Esophagus (tissue), 2 donors: Measurements from ENCODE around the gene MYO16. TPM values are rescaled to one million over a fixed set of nuclear protein-coding genes. Genes with fewer than 3 reads are reported as not detected.

Experiments
- H3K27ac ChIP-seq, 2 donors: one replicate each; pipeline ENCODE4 v1.5.1; 2013; ENCODE audit warnings: low read depth in 2 of 2, mild to moderate bottlenecking in 2 of 2, inconsistent platforms in 1 of 2, low read length in 1 of 2, moderate library complexity in 1 of 2
- H3K27me3 ChIP-seq, 2 donors: one replicate each; pipeline ENCODE4 v1.6.1; 2013; ENCODE audit warnings: low read length in 2 of 2, control low read depth in 1 of 2, mild to moderate bottlenecking in 1 of 2; ENCODE audit not compliant: insufficient read depth in 2 of 2, control insufficient read depth in 1 of 2
- H3K36me3 ChIP-seq, 2 donors: one replicate each; pipeline ENCODE4 v1.6.1; 2013; ENCODE audit warnings: low read length in 1 of 2; ENCODE audit not compliant: control insufficient read depth in 2 of 2, insufficient read depth in 2 of 2
- H3K4me1 ChIP-seq, 2 donors: one replicate each; pipeline ENCODE4 v1.6.1; 2013; ENCODE audit warnings: low read length in 1 of 2; ENCODE audit not compliant: control insufficient read depth in 2 of 2, insufficient read depth in 2 of 2
- H3K4me3 ChIP-seq, 2 donors: one replicate each; pipeline ENCODE4 v1.5.1; 2013; ENCODE audit warnings: low read length in 2 of 2, mild to moderate bottlenecking in 2 of 2, low read depth in 1 of 2, moderate library complexity in 1 of 2
- H3K9me3 ChIP-seq, 2 donors: one replicate each; pipeline ENCODE4 v1.6.1; 2013; ENCODE audit warnings: mild to moderate bottlenecking in 2 of 2, low read depth in 1 of 2, low read length in 1 of 2, moderate library complexity in 1 of 2; ENCODE audit not compliant: control insufficient read depth in 2 of 2, insufficient read depth in 1 of 2
- WGBS, 2 donors: extraction: QIAGEN DNeasy Blood & Tissue Kit; methylation state at CpG; one replicate each; pipeline ENCODE4 v1.1.7; 2013; 5-methylcytosine and 5-hydroxymethylcytosine counted together
- polyA plus RNA-seq, 2 donors: library from polyadenylated mRNA; stranded (reverse); fragments of 200-250 nt; gene quantifications; one replicate each; pipeline ENCODE4 v1.2.3, GENCODE V29; 2013
- donor health status: healthy with polysubstance abuse.
- donor health status: Bipolar disorder and iron deficiency.

MYO16 gene
- polyA plus RNA-seq, 2 donors, result 0.06 to 0.18 TPM

DNA sequence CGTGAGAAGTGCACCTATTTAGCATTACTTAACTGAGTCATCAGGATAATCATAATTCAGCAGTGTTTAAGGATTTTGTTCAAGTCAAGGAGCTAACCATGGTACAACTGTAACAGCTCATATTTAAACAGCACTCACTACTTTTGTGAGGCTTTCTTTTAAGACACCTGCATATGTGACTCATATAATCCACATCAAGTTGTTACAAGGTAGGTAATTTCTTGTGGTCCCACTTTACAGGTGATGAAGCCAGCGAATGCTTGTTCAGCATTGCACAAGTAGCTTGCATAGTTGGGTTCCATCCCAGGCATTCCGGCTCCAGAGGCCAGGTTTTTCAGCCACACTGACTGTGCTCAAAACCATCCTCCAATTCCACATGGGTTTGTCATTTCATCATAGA lies 569.2 kb downstream of the MYO16 start:
- WGBS, 2 donors, result 45 to 60% methylated on average over 3 of the region's 3 CpGs
- no peaks in the 10 kb centered on the region for H3K4me1 ChIP-seq
- H3K36me3 ChIP-seq, result no peaks in the 10 kb centered on the region
- H3K27me3 ChIP-seq, result no peaks in the 10 kb centered on the region
- no peak overlapping the region for H3K4me3 ChIP-seq
- H3K9me3 ChIP-seq, result no peaks in the 10 kb centered on the region
- H3K27ac ChIP-seq, result no peak overlapping the region

DNA sequence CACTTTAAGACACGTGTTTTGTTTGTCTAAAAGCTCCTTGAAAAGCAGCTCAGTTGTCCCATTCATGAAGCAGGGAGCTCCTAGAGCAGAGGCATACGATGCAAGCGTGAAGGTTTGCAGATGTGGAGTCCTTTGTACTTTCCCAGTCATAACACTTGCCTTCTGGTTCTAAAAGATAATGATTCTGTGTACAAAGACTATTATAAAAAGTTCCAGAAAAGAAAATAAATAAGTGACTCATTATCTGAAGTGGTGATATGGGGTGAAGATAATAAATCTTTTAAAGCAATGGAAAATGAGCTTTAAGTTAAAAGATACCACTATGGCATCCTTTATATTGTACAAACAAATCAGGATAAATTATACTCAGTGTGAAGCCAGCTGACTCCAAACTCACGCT lies 569.9 kb downstream of the MYO16 start:
- 42 to 50% methylated on average over 4 of the region's 4 CpGs for WGBS, 2 donors
- no peak overlapping the region for H3K4me3 ChIP-seq
- no peaks in the 10 kb centered on the region for H3K4me1 ChIP-seq
- H3K27ac ChIP-seq, result no peak overlapping the region
- no peaks in the 10 kb centered on the region for H3K9me3 ChIP-seq
- H3K27me3 ChIP-seq, result no peaks in the 10 kb centered on the region
- no peaks in the 10 kb centered on the region for H3K36me3 ChIP-seq

DNA sequence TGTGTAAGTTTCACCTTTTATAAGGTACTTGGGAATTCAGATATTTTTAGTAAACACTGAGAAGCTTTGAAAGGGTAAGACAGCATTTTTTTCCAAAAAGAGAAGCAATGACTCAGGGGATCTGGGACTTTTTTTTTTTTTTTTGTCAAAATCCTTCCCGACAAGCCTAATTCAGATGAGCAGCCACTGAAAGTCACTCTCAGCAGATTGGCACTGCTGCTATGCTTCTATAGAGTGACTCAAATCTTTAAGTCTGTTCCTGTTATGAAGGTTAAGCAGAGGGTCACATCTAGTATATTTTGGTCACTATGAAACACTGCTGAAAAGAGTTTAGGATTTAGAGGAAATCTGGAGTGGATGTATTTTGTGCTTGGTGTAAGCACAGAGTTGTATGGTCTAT lies 571.1 kb downstream of the MYO16 start:
- no peaks in the 10 kb centered on the region for H3K9me3 ChIP-seq
- WGBS, 2 donors, result 37 to 57% methylated on average over 1 of the region's 1 CpG
- no peaks in the 10 kb centered on the region for H3K27me3 ChIP-seq
- no peaks in the 10 kb centered on the region for H3K36me3 ChIP-seq
- no peak overlapping the region for H3K4me3 ChIP-seq
- H3K27ac ChIP-seq, result no peak overlapping the region
- peaks cover 0 to under 1% of the 10 kb centered on the region in 2 donors for H3K4me1 ChIP-seq

DNA sequence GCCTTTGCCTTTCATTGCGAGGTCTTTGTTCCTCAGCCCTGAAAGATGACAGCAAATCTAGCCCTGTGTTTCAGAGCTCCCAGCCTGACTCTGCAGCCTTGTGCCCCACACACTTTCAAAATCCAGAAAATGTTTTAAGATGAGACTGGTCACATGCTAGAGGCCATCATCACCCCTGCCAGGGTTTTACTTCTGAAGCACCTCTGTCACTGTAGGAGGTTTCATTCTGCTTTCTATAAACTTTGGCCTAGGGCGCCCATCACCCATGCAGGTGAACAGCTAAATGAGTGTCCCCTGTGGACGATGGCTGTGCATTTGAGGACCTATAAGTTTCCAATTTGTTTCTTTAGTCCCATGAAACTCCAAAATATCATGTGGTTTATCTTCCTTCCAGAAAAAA lies 574.2 kb downstream of the MYO16 start:
- H3K9me3 ChIP-seq, result no peaks in the 10 kb centered on the region
- no peak overlapping the region for H3K4me3 ChIP-seq
- H3K27ac ChIP-seq, result no peak overlapping the region
- H3K36me3 ChIP-seq, result no peaks in the 10 kb centered on the region
- H3K4me1 ChIP-seq, result peaks cover 0 to 3% of the 10 kb centered on the region in 2 donors
- 81 to 91% methylated on average over 3 of the region's 3 CpGs for WGBS, 2 donors
- H3K27me3 ChIP-seq, result no peaks in the 10 kb centered on the region

DNA sequence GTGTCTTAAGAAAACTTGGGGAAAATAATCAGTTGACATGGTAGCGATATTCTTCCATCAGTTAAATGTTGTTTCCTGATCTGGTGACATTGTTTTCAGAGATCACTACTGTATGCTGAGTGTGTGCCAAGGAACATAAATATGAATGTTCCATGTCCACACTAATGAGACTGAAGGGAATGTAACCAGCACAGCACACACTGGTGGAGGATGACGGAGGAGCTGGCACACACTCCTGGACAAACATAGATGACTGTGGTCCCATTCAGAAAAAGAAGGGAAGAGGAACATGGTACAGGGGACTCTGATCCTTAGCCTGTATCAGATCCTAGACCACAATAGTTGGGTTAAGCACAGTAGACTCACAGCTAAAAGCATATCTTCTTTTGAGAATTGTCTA lies 574.8 kb downstream of the MYO16 start:
- H3K4me1 ChIP-seq, result peaks cover 0 to 3% of the 10 kb centered on the region in 2 donors
- H3K27ac ChIP-seq, result no peak overlapping the region
- no peaks in the 10 kb centered on the region for H3K27me3 ChIP-seq
- no peak overlapping the region for H3K4me3 ChIP-seq
- no peaks in the 10 kb centered on the region for H3K9me3 ChIP-seq
- WGBS, 2 donors, result 82 to 86% methylated on average over 2 of the region's 2 CpGs
- H3K36me3 ChIP-seq, result no peaks in the 10 kb centered on the region

DNA sequence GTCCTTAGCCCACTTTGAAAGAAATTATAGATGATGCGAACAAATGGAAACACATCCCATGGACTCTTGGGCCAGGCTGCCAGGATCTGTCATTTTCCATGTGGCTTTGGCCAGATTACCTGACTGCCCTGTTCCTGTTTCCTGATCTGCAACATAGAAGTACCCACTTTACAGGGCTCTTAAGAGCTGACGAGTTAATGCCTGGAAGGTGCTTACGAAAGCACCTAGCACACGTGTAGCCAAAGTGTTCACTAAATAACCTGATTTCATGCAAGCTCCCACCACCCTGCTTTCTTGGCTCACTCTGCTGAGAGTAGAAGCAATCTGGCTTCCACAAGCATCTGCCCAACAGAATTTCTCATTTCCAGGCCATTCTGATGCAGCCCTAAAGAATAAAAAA lies 575.2 kb downstream of the MYO16 start:
- Histone ChIP-seq H3K36me3 (no peaks in the 10 kb centered on the region), H3K27ac (no peak overlapping the region), H3K9me3 (no peaks in the 10 kb centered on the region), H3K4me1 (peaks cover 0 to 3% of the 10 kb centered on the region in 2 donors), H3K27me3 (no peaks in the 10 kb centered on the region), H3K4me3 (no peak overlapping the region)
- WGBS, 2 donors, result 85% methylated on average over 4 of the region's 4 CpGs

DNA sequence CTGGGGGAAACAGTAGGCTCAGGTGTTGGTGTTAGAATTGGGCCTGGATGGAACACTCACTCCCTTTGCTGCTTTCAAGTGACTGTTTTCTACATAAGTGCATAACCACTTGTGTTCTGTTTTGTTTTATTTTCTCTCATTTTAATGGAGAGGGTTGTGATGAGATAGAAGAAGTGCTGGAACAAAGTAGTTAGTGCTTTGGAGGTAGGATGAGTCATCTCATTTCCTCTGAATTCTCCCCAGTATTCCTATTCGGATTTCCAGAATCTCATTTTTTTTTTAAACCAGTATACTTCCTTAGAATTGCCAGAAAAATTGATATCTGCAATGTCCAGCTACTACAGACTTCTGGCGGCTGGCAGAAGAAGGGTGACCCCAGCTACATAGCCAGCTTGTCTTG lies 575.9 kb downstream of the MYO16 start:
- Histone ChIP-seq H3K9me3 (no peaks in the 10 kb centered on the region), H3K27ac (no peak overlapping the region)
- 74 to 79% methylated on average over 2 of the region's 2 CpGs for WGBS, 2 donors

DNA sequence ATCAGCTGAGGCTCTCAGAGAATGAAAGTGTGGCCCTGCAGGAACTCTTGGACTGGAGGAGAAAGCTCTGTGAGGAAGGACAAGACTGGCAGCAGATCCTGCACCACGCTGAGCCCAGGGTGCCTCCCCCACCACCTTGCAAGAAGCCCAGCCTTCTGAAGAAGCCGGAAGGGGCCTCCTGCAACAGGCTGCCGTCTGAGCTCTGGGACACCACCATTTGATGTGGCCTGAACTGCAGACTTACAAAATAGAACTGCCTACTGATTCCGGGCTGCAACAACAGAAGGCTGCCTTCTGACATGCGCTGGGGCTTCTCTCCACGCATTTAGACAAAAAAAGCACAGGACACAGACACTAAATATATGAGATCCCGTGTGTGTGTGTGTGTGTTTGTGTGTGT lies 577.2 kb downstream of the MYO16 start:
- Histone ChIP-seq H3K9me3 (no peaks in the 10 kb centered on the region), H3K27ac (no peak overlapping the region), H3K27me3 (no peaks in the 10 kb centered on the region), H3K4me3 (no peak overlapping the region), H3K36me3 (no peaks in the 10 kb centered on the region), H3K4me1 (peaks cover 0 to 3% of the 10 kb centered on the region in 2 donors)
- WGBS, 2 donors, result 78 to 83% methylated on average over 7 of the region's 7 CpGs

More for the DNA sequence above, 575.9 kb downstream of the MYO16 start:
- Histone ChIP-seq H3K4me1 (peaks cover 0 to 3% of the 10 kb centered on the region in 2 donors), H3K4me3 (no peak overlapping the region), H3K36me3 (no peaks in the 10 kb centered on the region), H3K27me3 (no peaks in the 10 kb centered on the region)

DNA sequence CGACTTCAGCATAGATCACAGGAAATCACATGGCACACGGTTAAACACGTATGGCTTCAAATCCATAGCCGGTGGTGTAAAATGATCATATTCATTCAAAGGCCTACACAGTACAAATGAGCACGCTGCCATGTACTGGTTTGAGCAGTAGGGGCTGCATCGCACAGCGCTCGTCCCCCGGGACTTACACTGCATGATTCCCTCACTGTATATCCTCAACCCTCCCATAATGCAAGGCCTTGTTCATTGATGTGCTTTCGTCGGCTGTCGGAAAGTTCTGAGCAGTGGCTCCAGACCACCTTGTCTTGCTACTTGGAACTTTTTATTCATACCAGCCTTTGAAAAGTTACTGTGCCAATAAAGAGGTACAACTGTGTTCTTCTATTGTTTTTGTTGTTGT lies 578.2 kb downstream of the MYO16 start:
- Histone ChIP-seq H3K4me1 (peaks cover 0 to 3% of the 10 kb centered on the region in 2 donors), H3K36me3 (no peaks in the 10 kb centered on the region), H3K27me3 (no peaks in the 10 kb centered on the region), H3K9me3 (no peaks in the 10 kb centered on the region), H3K27ac (no peak overlapping the region), H3K4me3 (no peak overlapping the region)
- 95 to 98% methylated on average over 12 of the region's 12 CpGs for WGBS, 2 donors

DNA sequence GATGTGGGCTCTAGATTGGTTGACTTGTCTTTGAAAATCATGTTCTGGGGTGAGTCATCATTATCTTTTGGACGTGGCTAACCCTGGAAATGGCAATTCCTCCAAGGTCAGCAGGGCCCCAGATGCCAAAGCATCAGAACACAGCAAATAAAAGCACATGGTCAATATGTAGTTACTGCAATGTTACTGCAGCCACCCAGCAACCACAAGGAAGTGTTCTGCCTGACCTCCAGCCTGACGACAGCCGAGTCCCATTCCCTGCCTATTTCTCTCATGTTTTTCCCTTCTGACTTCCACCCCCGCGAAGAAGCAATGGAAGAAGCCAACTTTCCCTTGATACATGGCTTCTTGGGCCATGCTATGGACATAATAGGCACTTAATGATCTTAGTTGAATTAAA lies 579.1 kb downstream of the MYO16 start:
- H3K27me3 ChIP-seq, result no peaks in the 10 kb centered on the region
- 70 to 90% methylated on average over 5 of the region's 5 CpGs for WGBS, 2 donors
- no peaks in the 10 kb centered on the region for H3K36me3 ChIP-seq
- no peak overlapping the region for H3K4me3 ChIP-seq
- H3K9me3 ChIP-seq, result no peaks in the 10 kb centered on the region
- H3K4me1 ChIP-seq, result peaks cover under 1 to 3% of the 10 kb centered on the region in 2 donors
- no peak overlapping the region for H3K27ac ChIP-seq
